Bronchial epithelial cell (primary cell): ENCODE data around the gene PEPD. TPM values are rescaled to one million over a fixed set of nuclear protein-coding genes. Genes with fewer than 3 reads are reported as not detected.

ENCODE experiments used
- DNase-seq: peaks from one replicate; pipeline ENCODE4 v3.0.0-alpha.2; 2010; ENCODE audit warnings: low read depth
- FAIRE-seq: peaks from 2 replicates; lab custom pipeline; 2011; peaks lifted over from hg19 to GRCh38; lab: Jason Lieb, UNC
- H3K27me3 ChIP-seq: 2 replicates; pipeline ENCODE4 v1.5.1; 2011; ENCODE audit warnings: low read length; ENCODE audit not compliant: control insufficient read depth, insufficient read depth
- H3K36me3 ChIP-seq: 2 replicates; pipeline ENCODE4 v1.5.1; 2011; ENCODE audit warnings: low read length; ENCODE audit not compliant: control insufficient read depth, insufficient read depth
- H3K4me3 ChIP-seq: 2 replicates; pipeline ENCODE4 v1.5.1; 2011; ENCODE audit warnings: mild to moderate bottlenecking, low read depth, low read length, control low read depth
- total RNA-seq: library from RNA; depleted of rRNA; stranded (reverse); fragments of >200 nt; gene quantifications from 2 replicates; pipeline ENCODE4 v1.2.1, GENCODE V29; 2014
- TF ChIP-seq, protein P1 (sequence below): IDR thresholded peaks from 2 replicates; pipeline ENCODE4 v1.5.1; 2011; ENCODE audit warnings: mild to moderate bottlenecking, moderate library complexity, low read length, control low read depth, inconsistent platforms; ENCODE audit not compliant: insufficient read depth, severe bottlenecking

PEPD gene
- total RNA-seq, 1 donor from 2014 or later: 35.8 TPM

DNA sequence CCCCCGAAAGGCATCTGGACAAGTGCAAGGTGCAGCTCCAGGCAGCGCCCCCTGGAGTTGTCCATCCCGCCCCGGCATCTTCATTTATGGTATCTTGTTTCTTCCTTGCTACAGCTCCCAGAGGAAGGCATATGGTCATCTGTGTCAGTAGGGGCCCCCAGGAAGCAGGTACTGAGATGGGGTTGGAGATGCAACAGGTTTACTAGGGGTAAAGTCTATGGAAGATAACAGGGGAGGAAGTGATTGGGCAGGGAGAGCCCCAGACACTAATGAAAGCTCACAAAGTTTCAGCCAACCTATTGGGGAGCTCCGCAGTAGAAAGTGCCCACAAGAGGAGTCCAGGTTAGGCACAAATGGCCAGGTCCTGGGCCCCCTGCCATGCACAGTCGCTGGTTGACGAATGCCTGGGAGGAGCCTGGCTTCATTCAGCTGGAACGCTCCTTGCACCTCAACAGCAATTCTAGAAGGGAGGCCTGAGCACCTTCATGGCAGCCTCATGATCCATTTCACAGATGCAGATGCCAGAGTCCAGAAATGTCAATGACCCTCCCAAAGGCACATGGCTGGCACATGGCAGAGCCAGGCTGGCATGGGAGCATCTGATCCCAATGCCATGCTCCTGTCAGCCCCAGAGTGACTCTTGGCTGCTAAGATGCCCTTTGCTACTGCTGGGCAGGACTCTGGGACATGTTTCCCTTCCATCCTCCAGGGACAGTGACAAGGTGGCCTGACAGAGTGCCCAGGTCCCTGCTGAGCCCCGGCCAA lies 23.8 kb upstream of the PEPD start:
- Histone ChIP-seq H3K27me3 (no peaks in the 10 kb centered on the region), H3K36me3 (no peaks in the 10 kb centered on the region), H3K4me3 (no peak overlapping the region)
- DNase-seq: no peak
- no peak for FAIRE-seq
- TF ChIP-seq, protein P1, sequence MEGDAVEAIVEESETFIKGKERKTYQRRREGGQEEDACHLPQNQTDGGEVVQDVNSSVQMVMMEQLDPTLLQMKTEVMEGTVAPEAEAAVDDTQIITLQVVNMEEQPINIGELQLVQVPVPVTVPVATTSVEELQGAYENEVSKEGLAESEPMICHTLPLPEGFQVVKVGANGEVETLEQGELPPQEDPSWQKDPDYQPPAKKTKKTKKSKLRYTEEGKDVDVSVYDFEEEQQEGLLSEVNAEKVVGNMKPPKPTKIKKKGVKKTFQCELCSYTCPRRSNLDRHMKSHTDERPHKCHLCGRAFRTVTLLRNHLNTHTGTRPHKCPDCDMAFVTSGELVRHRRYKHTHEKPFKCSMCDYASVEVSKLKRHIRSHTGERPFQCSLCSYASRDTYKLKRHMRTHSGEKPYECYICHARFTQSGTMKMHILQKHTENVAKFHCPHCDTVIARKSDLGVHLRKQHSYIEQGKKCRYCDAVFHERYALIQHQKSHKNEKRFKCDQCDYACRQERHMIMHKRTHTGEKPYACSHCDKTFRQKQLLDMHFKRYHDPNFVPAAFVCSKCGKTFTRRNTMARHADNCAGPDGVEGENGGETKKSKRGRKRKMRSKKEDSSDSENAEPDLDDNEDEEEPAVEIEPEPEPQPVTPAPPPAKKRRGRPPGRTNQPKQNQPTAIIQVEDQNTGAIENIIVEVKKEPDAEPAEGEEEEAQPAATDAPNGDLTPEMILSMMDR: no peak

DNA sequence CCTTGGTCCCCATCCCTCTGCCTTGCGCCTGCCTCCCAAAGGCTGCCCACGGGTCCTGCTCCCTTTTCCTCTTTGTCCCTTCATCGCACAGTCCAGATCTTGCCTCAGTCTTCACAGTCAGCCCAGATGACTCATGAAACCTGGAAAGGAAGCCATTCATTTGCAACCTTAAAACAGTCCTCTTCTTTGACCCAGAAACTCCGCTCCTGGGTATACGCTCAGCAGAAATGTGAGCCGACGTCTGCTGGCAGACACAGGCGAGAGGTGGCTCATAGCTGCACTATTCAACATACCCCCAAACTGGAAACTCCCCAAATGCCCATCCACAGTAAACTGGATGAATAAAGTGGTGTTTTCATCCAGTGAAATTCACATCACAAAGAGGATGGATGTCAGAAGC lies 13.6 kb upstream of the PEPD start:
- TF ChIP-seq, protein P1: no peak
- DNase-seq: peak; percentile 8
- no peaks in the 10 kb centered on the region for H3K36me3 ChIP-seq
- no peak for FAIRE-seq
- no peaks in the 10 kb centered on the region for H3K27me3 ChIP-seq
- no peak overlapping the region for H3K4me3 ChIP-seq

DNA sequence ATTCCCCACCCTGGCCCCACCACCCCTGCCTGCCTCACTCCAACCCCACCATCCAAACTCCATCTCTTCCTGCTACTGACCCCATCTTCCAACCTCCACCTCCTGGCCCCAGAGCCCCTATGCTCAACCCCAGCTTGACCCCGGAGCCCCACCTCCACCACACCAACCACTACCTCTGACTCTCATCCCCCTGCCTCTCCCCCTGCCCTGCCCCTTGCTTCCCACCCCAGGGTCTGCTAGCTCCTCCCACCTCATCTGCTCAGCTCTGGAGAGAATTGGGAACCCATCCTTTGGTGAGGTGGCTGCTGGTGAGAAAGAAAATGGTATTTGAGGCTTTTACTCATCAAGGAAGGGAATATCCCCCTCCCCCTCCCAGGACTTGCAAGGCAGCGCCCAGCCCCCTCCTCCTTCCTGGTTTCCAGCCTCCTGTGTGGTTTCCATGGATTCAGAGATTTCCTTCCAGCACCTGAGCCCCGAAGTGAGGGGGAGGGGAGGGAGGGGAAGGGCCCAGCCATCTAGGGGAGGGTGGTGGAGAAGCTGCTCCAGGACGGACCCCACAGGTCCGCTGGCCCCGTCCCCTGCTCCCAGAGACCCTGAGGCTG lies 11.4 kb upstream of the PEPD start:
- FAIRE-seq: no peak
- TF ChIP-seq, protein P1: no peak
- Histone ChIP-seq H3K27me3 (no peaks in the 10 kb centered on the region), H3K4me3 (no peak overlapping the region), H3K36me3 (no peaks in the 10 kb centered on the region)
- DNase-seq: no peak

DNA sequence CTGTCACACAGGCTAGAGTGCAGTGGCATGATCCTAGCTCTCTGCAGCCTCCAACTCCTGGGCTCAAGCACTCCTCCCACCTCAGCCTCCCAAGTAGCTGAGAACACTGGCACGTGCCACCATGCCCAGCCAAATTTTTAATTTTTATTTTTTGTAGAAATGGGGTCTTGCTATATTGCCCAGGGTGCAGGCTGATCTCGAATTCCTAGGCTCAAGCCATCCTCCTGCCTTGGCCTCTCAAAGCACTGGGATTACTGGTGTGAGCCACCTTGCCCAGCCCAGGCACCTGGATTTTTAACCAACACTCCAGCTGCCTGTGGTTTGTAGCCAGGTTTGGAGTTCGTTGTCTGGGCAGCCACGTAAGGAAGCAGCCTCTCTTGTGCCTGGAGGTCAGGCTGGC lies 9.3 kb upstream of the PEPD start:
- DNase-seq (no peak), FAIRE-seq (no peak)
- no peaks in the 10 kb centered on the region for H3K27me3 ChIP-seq
- no peaks in the 10 kb centered on the region for H3K36me3 ChIP-seq
- no peak overlapping the region for H3K4me3 ChIP-seq
- TF ChIP-seq, protein P1: no peak

DNA sequence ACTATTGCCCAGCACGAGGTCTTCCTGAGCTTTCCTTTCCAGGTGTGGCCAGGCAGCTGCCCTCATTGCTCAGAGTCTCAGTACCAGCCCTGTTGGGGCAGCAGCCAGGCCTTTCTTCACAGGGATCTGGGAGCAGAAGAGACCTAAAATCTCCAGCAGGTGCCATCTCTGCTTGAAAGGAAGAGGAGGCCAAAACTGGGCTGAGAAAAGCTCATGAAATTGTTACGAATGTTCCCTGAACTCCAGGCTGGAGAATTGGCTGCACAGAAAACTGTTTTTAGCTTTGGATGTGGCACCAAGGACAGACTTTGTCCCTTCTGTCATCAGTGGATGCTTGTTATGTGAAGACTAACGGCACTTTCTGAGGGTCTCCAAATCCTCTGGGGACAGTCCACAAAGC lies 8.7 kb upstream of the PEPD start:
- Histone ChIP-seq H3K36me3 (no peaks in the 10 kb centered on the region), H3K27me3 (no peaks in the 10 kb centered on the region), H3K4me3 (no peak overlapping the region)
- TF ChIP-seq, protein P1: no peak
- DNase-seq (no peak), FAIRE-seq (no peak)
